Gastroesophageal sphincter (tissue), 3 donors: ENCODE data around the gene CPHXL2.

Experiments
- POLR2A ChIP-seq, 2 donors: fragments of 450-650 bp; IDR thresholded peaks; one replicate each; pipeline ENCODE4 v1.6.1; 2017; ENCODE audit warnings: antibody characterized with exemption in 2 of 2, mild to moderate bottlenecking in 2 of 2, moderate library complexity in 1 of 2
- TF ChIP-seq, protein P1 (sequence below), 4 experiments: fragments of 200-600 bp in 2 of 4; fragments of 450-650 bp in 2 of 4; sonication (generic) in 1 of 4; IDR thresholded peaks; one replicate each; pipeline ENCODE4 v1.5.1; 2017 to 2019; ENCODE audit warnings: antibody characterized with exemption in 4 of 4, mild to moderate bottlenecking in 2 of 4, moderate library complexity in 2 of 4

DNA sequence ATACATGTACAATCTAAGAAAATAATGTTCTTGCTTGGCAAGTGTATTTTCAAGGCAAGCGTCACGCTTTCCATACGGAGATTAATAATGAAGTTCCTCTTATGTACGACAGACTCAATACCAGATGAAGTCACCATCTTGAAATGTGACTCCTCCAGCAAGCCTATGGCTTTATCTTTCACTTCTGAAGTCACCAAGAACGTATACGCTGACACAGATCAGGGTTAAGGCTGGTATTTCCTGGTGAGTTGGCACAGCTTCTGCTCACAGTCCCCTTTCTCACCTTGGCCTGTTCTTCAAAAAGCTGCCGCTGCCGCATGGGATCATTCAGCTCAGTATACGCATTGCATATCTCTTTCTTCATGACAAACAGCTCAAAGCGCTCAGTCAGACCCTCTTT lies 47.7 kb downstream of the CPHXL2 start:
- TF ChIP-seq, protein P1, sequence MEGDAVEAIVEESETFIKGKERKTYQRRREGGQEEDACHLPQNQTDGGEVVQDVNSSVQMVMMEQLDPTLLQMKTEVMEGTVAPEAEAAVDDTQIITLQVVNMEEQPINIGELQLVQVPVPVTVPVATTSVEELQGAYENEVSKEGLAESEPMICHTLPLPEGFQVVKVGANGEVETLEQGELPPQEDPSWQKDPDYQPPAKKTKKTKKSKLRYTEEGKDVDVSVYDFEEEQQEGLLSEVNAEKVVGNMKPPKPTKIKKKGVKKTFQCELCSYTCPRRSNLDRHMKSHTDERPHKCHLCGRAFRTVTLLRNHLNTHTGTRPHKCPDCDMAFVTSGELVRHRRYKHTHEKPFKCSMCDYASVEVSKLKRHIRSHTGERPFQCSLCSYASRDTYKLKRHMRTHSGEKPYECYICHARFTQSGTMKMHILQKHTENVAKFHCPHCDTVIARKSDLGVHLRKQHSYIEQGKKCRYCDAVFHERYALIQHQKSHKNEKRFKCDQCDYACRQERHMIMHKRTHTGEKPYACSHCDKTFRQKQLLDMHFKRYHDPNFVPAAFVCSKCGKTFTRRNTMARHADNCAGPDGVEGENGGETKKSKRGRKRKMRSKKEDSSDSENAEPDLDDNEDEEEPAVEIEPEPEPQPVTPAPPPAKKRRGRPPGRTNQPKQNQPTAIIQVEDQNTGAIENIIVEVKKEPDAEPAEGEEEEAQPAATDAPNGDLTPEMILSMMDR (IDR thresholded peaks at IDR 0.05), result no peak
- no peak for TF ChIP-seq POLR2A (IDR thresholded peaks at IDR 0.05)
